Measurements from ENCODE around the gene COL18A1.

The COL18A1 gene

DNA sequence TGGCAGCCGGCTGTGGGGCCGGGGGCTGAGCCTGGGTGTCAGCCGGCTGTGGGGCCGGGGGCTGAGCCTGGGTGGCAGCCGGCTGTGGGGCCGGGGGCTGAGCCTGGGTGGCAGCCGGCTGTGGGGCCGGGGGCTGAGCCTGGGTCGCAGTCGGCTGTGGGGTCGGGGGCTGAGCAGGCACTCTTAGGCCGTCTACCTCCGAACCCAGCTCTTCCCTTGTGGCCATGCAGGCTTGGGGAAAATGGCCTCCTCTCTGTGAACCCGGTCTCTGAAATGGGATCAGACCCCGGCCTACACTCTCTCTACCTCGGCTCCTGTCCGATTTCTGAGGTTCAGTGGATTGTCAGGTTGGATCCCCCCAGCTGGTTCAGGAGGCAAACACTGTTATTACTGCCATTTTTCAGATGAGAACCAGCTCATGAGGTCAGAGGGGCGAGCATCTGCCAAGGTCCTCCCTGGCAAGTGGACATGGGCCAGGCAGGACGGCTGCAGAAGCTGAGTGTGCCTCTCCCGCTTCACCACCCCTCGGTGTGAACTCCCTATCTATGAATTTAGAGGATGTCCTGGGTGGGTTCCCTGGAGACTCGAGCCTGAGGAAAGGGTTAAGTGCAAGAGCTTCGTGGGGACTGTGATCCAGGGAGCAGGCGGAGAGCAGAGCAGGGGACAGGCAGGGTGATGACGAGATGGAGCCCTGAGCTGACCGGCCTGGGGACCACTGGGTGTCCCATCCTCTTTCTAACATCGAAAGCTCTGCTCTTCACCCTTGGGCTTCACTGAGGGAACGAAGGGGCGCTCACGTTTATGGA is 10.9 kb upstream of the COL18A1 start:
- DNase-seq (ENCODE audit: extremely low spot score, insufficient read length, low read depth) (no peak), FAIRE-seq (no peak)

DNA sequence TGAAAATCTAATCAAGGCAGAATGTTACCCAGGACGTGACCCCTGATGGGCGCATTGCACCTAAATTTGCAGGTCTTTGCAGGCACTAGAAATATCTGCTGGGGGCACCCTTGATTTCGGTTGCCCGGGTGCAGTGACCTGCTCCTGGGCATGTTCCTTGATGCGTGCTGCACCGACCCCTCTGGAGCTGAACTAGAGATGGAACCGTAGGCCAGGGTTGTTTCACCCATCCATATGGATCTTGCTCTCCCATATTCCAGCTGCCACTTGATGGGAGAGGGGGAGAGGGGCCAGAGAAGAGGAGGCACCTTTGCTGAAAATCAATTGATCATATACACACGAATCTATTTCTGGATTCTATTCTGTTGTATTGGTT is 8.4 kb upstream of the COL18A1 start:
- FAIRE-seq (no peak), DNase-seq (ENCODE audit: extremely low spot score, insufficient read length, low read depth) (no peak)

DNA sequence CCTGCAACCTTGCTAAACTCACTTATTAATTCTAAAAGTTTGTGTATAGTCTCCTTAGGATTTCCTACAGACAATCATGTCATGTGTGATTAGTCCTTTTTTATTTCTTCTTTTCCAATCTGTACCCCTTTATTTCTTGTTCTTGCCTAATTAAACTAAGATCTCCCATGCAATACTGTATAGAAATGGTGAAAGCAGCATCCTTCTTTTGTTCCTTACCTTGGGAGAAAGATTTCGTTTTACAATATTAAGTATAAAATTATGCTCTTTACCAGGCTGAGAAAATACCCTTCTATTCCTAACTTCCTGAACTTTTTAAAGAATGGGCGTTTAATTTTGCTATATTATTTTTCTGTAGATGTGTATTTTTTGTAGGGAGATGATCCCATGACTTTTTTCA is 7.6 kb upstream of the COL18A1 start:
- no peak for DNase-seq (ENCODE audit: extremely low spot score, insufficient read length, low read depth)
- FAIRE-seq: no peak

DNA sequence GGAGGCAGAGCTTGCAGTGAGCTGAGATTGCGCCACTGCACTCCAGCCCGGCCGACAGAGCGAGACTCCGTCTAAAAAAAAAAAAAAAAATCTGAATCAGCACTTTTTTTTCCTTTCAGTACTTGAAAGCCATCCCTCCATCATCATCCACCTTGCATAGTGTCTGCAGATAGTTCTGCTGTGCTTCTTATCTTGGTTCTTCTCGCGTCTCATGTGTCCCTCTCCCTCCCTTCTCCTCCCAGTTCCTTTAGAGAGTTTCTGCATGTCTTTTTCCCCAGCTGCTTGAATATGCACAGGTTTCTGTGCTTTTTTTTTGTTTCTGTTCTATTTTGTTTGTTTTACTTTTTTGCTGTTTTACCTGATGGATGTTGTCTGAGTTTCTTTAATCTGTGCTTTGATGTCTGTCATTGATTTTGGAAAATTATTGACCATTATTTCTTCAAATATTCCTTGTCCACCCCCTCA is 3.9 kb upstream of the COL18A1 start:
- DNase-seq (ENCODE audit: extremely low spot score, insufficient read length, low read depth): no peak
- no peak for FAIRE-seq

DNA sequence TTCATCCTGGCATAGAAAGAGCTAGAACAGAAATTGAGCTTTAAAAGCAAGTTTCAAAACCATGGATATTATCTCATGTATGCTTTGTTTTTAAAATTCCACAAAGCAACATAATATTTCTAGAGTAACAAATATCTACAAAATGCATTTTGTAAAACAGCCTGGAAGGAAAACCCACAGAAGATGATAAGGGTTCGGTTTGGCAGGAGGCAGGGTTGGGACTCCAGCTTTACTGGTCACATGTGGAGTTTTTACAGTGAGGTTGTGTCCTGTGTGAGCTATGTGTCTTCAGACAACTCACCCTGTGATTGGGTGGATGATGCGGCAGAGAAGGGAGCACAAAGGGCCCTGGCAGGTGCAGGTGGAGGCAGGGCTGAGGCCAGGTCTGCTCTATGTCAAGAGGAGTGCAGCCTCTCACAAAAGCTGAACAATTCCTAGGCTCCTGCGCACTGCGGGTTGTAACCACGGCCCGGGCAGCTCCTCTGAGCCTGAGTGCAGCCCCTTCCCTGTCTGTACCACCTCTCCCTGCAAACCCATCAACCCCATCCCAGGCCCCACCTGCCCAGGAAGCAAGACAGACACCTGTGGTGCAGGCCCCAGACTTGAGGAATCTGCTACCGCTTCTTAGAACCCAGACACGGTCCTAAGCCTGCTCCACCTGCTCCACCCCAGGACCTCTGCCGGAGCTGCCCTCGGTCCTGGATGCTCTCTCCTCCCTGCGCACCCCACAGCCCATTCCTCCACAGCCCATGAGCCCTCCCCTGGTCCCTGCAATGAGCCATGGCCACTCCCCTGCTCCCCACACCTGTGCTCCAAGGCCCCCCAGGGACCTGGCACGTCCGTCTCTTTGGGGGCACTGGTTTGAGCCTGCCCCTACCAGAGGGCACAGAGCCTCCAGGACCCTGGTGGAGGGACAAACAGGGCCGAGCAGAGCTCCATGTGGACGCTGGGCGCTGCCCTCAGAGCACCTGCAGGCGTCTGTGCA is 2.8 kb upstream of the COL18A1 start:
- DNase-seq (ENCODE audit: extremely low spot score, insufficient read length, low read depth) (no peak), FAIRE-seq (no peak)

DNA sequence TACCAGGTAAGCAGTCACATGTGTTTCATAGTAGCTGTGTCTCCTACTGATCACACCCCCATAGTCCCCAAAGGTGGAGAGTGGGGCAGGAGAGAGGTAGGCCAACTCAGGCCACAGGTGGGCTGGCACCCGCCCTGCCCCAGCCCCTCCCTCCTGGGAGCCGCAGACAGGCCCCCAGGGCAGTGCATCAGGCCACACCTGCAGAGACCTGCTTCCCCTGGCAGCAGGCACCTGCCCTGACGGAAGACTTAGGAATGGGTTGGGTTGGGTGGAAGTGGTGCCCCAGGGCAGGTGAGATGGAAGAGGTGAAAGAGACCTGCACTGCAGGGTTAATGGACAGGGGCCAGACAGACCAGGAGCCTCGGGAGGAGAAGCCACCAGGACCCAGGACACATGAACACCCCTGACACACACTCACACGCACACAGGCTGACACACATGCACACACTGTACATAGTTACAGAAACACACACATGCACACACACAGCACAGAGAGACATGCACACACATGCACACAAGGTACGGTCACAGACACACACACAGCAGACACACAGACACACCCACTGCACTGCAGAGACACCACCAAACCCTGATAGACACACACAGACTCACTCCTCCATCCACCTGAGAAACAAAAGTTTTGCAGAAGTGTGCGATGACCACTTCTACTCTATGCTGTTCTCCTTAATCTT is 1.7 kb upstream of the COL18A1 start:
- FAIRE-seq: no peak
- no peak for DNase-seq (ENCODE audit: extremely low spot score, insufficient read length, low read depth)

DNA sequence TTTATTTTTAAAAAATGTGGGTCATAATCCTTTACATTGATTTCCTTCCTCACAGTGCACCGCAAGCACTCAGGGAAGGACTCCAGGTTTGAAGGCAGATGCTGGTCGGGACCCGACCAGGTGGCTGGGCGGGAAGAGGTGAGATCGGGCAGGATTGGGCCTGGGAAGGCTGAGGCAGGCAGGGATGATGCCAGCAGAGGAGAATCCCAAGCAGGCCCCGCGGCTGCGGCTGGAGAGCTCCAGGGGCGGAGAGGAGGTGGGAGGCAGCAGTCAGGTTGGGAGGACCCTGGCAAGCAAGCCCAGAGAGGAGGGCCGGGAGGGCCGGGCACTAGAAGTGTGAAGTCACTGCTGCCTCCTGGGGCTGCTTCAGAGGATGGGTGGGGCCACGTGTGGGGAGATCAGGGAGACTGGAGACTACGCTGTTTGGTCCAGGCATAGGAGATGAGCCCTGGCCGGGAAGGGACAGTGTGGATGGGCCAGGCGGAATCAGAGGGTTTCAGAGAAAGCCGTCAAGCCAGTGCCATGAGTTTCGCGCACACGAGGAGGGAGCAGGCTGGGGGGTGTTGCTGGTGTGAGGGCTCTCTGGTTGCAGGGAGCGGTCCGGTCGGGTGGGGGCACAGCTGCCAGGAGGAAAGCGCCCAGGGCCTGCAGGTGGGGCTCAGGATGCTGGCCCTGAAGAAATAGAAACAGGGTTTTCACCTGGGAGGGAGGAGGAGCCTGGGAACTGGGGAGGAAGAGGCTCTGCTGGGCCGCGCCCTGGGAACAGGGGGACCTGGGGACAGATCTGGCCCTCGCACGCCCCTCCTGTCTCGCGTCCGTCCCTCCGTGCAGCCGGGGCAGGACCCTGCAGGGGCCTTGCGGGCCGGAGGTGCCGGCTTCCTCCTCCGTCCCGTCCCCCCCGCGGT is 888 bp upstream of the COL18A1 start:
- no peak for DNase-seq (ENCODE audit: extremely low spot score, insufficient read length, low read depth)
- no peak for FAIRE-seq

DNA sequence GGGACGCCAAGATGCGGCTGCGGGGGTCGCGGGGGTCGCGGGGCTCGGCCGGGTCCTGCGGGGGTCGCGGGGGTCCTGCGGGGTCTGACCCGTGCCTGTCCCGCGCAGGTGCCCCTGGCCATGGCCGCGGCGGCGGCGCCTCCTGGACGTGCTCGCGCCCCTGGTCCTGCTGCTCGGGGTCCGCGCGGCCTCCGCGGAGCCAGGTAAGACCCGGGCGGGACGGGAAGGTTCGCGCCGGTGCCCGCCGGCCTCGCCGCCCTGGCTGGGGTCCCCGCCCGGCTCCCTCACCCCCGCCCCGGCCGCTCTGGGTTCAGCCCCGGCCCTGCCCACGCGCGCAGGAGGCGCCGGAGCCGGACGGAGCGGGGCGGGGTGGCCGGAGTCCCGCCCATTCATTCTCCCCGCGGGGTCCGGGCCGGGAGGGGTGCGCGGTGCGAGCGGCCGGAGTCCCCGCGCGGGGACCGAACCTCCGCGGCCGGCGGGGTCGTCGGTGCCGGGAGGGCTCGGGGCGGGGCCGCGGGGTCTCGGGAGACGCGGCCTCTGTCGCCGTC is 380 bp downstream of the COL18A1 start:
- FAIRE-seq (no peak), DNase-seq (ENCODE audit: extremely low spot score, insufficient read length, low read depth) (no peak)

DNA sequence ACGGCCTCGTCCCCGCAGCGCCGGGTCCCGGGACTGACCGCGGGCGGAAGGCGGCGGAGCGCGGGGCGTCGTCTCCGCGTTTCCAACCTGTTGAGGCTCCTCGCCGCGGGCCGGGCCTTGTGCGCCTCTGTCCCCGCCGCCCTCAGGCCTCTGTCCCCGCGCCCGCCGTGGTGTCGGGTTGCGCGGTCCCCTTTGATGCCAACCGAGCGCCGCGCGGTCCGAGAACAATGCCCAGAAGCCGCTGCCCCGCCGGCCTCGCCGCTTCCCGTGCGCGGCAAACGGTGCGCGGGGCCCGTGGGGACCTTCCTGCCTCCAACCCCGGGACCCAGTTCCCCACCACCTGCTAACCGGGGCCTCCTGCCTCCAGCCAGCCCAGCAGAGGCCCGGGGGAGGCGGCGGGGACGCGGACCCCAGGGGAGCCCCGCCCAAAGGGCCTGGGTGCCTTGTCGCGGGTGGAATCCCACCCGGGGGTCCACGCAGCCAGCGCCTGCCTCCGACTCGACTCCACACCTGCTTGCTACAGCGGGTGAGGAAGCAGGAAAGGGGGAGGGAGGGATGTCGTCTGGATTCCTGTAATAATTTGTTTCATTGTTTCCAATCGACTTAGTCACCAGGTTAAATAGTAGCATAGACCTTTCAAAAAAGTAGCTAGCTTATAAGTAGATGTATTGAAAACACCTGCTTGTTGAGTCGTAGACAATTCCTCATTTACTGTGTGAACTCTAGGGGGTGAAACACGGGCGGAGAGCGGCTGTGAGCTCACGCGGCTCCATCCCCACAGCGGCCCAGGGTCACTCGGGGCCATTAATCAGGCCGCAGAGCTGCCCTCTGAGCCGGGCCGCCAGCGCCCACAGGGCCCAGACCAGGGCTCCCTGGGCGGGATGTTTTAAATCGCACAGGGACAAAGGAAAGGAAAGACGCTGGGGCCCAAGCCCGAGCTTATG is 1.1 kb downstream of the COL18A1 start:
- no peak for DNase-seq (ENCODE audit: extremely low spot score, insufficient read length, low read depth)
- no peak for FAIRE-seq

DNA sequence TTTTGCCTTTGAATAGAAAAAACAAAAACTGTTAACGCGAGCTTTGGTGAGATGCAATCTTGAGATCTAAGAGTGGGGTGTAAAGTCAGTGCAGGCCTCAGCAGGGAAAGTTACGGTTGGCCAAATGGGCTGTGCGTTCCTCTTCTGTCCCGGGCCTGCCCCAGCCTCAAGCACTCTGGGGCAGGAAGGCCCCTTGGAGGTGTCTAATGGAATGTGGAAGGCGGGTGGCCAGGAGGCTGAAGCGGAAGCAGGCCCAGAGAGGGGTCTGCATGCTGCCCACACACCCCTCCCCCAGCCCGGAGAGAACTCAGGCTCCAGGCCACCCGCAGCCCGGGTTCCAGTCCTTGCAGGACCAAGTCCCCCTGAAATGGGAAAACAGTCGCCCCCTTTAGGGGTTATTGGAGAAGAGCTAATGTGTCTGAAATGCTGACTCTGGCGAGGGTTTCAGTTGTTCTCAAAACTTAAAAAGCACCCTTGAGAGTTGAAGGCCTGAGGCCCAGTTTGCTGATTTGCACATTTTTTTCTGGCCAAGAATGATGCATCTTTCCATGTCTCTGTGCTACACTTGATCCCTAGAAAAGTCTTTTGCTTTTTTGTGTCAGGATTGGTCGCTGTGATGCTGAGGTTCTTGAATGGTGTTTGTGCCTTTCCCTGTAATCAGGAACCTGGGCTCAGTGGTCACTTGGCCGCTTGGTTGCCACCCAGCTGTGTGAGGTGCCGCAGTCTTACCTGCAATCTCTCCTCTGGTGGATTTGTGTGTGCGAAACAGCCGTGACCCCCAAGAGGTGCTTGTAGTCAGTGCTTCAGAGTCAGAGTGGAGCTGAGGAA is 2.0 kb downstream of the COL18A1 start:
- FAIRE-seq: no peak

DNA sequence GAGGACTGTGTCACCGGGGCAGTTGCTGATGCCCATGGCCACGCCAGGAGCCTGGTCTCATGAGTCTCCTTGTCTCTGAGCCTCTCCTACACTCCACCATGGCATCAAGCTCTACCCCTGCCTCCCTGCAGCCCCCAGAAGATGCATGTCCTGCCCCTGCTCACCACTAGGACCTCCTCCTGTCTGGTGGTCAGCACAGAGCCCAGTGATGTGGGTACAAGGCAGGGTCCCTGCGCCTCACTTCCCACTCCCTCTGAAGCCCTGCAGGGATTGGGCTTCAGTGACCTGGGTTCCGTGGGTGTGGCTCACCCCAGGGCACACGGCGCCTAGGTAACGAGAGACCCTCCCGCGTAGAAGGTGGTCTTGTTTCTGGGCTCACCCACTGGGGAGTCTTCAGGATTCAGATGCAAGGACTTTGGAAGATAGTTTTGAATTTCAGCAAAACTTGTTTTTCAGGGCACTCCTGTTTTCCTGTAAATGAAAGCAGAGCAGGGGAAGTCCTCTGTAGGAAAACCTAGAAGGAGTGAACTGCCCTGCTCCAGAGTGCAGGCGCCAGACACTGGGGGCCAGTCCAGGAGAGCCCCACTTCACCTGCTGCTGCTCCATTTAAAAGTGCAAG is 2.8 kb downstream of the COL18A1 start:
- DNase-seq (ENCODE audit: extremely low spot score, insufficient read length, low read depth) (no peak), FAIRE-seq (no peak)

More for the DNA sequence above, 2.0 kb downstream of the COL18A1 start:
- no peak for DNase-seq (ENCODE audit: extremely low spot score, insufficient read length, low read depth)

DNA sequence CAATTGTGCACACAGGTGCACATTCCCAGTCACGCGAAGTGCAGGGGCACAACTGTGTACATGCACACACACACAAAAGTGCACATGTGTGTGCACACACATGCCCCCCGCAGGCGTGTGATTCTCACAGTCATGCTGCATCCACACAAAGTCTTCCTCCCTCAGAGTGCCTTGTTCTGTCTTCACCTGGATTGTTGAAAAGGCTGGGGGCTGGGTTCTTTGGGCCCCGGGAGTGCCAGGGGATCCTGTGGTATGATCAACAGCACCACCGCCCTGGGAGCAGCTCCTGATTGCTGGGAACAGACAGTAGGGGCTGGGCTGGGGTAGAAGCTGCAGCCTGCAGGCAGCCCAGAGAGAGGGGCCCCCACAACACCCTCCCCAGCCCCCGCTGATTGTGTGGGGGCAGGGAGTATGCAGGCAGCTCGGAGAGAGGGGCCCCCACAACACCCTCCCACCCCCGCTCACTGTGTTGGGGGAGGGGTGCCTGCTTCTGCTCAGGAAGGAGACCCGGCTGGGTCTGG is 3.4 kb downstream of the COL18A1 start:
- FAIRE-seq (no peak), DNase-seq (ENCODE audit: extremely low spot score, insufficient read length, low read depth) (no peak)

DNA sequence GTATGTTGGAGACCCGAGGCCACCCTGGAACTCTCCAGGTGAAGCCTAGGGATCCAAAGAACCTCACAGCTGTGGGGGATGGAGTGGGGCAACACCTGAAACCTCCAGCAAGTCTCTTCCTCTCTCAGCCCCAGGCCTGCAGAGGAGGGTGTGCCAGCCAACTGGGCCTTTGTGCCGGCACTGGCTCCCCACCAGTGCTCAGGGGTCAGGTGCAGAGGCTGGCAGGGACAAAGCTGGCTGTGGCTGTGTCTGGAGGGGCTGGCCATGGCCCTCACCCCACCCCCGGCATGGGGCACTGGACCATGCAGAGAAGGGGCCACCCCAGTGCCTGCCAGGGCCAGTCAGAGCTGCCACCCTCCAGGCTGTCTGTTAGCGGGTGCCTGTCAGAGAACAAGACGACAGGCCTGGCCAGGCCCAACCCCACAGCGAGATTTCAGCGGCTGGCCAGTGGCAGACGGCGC is 3.9 kb downstream of the COL18A1 start:
- no peak for FAIRE-seq
- DNase-seq (ENCODE audit: extremely low spot score, insufficient read length, low read depth): no peak

DNA sequence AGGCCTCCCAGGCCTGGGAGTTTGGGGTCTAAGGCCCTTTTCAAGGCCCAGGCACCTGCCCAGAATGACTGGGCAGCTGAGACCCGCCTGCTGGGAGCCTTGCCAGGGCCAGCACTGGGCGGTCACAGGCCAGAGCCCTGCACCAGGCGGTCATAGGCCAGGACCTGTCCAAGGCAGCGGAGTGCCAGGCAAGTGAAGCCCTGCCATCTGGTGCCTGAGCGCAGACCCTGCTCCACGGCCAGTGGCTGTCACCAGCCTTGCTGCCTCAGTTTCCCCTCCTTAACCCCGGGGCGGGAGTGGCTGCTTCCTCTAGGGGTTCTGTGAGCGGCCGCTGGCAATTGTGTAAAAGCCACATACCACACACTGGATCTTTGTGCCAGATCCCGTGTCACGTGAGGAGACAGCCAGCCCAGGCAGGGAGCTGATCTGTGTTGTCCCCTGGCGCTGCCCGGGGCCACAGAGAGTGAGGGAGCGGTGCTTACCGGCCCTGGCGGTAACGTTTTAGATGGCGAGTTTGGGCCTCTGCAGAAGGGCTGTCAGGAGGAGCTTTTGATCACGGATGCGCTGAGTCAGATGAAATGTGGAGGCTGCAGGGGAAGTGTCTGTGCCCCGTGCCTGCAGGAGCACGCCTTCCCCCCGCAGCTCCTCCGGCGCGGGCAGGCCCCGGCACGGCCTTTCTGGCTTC is 4.6 kb downstream of the COL18A1 start:
- DNase-seq (ENCODE audit: extremely low spot score, insufficient read length, low read depth): no peak
- no peak for FAIRE-seq

DNA sequence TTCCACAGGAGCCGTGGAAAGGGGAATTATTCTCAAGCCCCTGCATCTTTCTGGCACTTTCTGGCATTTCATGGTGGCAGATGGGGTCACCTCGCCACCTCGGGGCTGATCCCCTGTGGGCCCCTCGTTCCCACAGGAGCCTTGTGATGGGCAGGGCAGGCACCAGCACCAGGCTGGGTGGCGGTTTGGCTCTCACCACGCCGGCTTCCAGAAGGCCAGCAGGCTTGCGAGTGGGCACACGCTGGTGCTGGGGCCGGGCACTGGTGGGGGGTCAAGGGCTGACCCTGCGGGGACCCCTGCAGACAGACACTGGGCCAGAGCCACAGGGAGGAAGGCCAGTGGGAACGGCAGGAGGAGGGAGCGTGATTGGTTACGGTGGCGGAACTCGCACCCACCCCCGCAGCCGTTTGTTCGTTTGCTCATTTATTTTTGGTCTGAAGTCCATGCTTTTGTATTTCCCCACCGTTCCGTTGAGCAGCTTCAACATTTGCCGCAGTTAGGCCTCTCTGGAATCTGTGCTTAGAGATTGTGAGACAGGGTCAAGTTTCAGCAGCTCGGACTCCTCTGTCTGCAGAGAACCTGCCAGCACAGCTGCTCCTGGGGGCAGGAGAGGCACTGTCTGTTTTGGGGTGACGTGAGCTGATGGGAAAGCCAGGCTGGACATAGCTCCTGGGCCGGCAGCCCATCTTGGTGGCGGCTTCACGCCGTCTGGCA is 5.3 kb downstream of the COL18A1 start:
- DNase-seq (ENCODE audit: extremely low spot score, insufficient read length, low read depth) (no peak), FAIRE-seq (no peak)

All from GM18507 (cell line).